ENCODE data around the gene MGAT4A.

GRCh38 chr2:98649135-98649991 is 81.6 kb downstream of the MGAT4A start:
- TF ChIP-seq EP300 (IDR thresholded peaks at IDR 0.05; ENCODE audit: borderline replicate concordance) (no peak), MAX (IDR thresholded peaks at IDR 0.05) (no peak), CREB1 (IDR thresholded peaks at IDR 0.05; ENCODE audit: low read depth) (no peak), RAD21 (IDR thresholded peaks at IDR 0.05; ENCODE audit: low read depth) (peak; percentile 97), CEBPB (IDR thresholded peaks at IDR 0.05) (no peak), FOXM1 (IDR thresholded peaks at IDR 0.05; ENCODE audit: borderline replicate concordance, low read depth) (no peak), ZBTB7A (IDR thresholded peaks at IDR 0.05; ENCODE audit: low read depth) (no peak), YY1 (IDR thresholded peaks at IDR 0.05; ENCODE audit: low read depth) (no peak), TAF1 (IDR thresholded peaks at IDR 0.05; ENCODE audit: low read depth) (no peak)
- TF ChIP-seq, protein P1, sequence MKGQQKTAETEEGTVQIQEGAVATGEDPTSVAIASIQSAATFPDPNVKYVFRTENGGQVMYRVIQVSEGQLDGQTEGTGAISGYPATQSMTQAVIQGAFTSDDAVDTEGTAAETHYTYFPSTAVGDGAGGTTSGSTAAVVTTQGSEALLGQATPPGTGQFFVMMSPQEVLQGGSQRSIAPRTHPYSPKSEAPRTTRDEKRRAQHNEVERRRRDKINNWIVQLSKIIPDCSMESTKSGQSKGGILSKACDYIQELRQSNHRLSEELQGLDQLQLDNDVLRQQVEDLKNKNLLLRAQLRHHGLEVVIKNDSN (IDR thresholded peaks at IDR 0.05) = no peak
- TF ChIP-seq, protein P2, sequence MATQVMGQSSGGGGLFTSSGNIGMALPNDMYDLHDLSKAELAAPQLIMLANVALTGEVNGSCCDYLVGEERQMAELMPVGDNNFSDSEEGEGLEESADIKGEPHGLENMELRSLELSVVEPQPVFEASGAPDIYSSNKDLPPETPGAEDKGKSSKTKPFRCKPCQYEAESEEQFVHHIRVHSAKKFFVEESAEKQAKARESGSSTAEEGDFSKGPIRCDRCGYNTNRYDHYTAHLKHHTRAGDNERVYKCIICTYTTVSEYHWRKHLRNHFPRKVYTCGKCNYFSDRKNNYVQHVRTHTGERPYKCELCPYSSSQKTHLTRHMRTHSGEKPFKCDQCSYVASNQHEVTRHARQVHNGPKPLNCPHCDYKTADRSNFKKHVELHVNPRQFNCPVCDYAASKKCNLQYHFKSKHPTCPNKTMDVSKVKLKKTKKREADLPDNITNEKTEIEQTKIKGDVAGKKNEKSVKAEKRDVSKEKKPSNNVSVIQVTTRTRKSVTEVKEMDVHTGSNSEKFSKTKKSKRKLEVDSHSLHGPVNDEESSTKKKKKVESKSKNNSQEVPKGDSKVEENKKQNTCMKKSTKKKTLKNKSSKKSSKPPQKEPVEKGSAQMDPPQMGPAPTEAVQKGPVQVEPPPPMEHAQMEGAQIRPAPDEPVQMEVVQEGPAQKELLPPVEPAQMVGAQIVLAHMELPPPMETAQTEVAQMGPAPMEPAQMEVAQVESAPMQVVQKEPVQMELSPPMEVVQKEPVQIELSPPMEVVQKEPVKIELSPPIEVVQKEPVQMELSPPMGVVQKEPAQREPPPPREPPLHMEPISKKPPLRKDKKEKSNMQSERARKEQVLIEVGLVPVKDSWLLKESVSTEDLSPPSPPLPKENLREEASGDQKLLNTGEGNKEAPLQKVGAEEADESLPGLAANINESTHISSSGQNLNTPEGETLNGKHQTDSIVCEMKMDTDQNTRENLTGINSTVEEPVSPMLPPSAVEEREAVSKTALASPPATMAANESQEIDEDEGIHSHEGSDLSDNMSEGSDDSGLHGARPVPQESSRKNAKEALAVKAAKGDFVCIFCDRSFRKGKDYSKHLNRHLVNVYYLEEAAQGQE (IDR thresholded peaks at IDR 0.05; ENCODE audit: low read depth) = no peak
